DMS53 treated with DMSO at 0.1 percent for 48 hours (cell line): ENCODE measurements around the gene RNF123.
"Not testable (repeated sequence)": the region's sequence is repeated elsewhere in the genome, so short reads cannot be mapped to it uniquely, and the experiment has no call there.

Source experiments
- DNase-seq: peaks from one replicate; lab custom pipeline; 2025; ENCODE audit not compliant: unreplicated experiment; lab: John Stamatoyannopoulos, UW

RNF123 gene

GRCh38 chr3:49680493-49681231 lies 8.7 kb upstream of the RNF123 start:
- DNase-seq: no peak

DNA sequence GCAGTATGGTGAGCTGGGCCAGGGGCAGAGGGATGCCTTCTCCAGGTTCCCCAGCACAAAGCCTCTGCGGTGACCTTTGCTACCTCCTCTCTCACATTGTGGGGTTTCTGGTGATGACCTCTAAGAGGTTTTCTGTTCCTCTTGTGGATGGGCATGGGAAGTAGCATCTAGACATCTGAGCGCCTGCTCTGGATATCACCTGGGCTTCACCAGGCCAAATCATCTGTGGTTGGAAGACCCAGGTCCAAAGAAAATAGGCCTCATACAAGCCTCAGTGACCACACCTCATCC lies 8.2 kb upstream of the RNF123 start:
- no peak for DNase-seq

DNA sequence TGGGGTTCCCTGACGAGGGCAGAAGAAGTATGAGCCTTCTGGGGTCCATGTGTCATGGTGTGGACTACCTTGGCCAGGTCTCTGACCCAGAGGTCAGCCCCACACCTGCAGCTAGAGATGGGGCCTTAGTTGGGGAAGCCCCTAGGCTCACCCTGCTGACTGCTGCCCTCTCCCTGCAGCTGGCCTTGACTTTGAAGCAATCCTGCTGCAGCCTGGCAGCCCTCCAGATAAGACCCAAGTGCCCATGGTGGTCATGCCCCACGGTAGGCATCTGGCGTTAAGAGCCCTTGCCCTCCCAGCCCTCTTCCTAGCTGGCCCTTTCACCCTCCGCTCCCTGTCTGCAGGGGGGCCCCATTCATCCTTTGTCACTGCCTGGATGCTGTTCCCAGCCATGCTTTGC lies 7.8 kb upstream of the RNF123 start:
- DNase-seq: no peak

DNA sequence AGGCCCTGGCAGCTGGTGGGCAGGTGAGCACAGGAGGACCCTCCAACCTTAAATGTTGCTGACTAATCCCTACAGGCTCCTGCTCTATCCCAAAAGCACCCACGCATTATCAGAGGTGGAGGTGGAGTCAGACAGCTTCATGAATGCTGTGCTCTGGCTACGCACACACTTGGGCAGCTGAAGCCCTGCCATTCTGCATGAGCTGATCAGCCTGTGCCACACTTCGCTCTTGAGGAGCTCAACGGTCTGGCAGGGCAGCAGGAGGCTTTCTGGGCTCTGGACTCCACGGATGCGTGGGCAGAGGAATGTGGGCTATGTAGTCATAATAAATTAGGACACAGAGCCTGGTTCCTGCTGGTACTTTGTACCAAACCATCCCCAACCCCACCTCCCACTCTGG lies 6.2 kb upstream of the RNF123 start:
- DNase-seq: no peak

DNA sequence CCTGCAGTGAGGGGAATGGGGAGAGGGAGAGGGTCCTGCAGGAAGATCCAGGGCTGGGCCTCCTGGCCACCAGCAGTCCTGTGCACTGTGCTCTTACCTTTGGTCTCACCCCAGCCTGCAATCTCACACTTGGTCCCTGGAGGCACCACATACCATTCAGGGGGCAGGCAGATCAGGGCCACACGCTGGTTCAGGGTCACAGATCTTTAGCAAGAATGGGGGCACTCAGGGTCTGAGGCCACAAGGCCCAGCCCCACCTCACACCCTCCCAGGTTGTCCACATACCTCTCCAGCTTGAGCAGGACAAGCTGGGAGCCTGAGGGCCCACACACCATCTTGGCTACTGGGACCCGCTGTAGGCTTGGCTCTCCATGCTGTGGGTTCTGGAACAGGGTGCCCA lies 4.9 kb upstream of the RNF123 start:
- not testable (repeated sequence) for DNase-seq

- not testable (repeated sequence) for DNase-seq
These were observed 4.3 kb upstream of the RNF123 start for GRCh38 chr3:49685103-49685502.

GRCh38 chr3:49685846-49686245 lies 3.5 kb upstream of the RNF123 start:
- not testable (repeated sequence) for DNase-seq

- not testable (repeated sequence) for DNase-seq
These were observed 3.0 kb upstream of the RNF123 start for GRCh38 chr3:49686346-49686745.

- not testable (repeated sequence) for DNase-seq
These were observed 2.5 kb upstream of the RNF123 start for GRCh38 chr3:49686769-49687423.

- DNase-seq: not testable (repeated sequence)
These were observed 1.9 kb upstream of the RNF123 start for GRCh38 chr3:49687424-49687795.

- not testable (repeated sequence) for DNase-seq
These were observed 865 bp upstream of the RNF123 start for GRCh38 chr3:49688338-49689045.

DNA sequence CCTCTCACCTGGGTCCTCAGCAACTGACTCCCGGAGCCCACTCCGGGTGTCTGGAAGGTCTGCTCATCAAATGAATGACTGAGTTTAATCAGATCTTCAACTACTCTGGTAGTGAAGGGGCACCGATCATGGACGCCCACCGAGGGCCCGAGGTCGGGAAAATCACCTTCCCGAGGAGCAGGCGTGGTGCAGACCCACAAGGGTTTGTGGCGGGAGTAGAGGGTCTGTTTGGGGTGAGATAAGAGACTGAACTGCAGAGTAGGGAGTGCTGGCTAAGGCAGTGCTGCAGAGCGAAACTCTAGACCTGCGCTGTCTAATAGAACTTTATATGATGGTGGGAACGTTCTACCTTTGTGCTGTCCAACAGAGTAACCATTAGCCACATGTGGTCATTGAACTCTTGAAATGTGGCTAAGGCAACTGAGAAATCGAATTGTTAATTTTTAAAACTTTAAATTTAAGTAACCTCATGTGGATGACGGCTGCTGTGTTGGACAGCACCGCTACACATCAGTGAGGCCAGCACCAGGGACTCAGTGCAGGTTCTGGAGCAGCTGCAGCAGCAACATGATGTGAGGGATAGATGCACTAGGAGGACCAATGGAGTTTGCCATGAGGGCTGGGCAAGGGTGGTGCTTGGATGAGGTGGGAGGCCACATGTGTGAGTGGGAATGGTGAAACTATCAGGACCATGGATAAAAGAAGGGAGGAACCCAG lies 709 bp downstream of the RNF123 start:
- DNase-seq: not testable (repeated sequence)

DNA sequence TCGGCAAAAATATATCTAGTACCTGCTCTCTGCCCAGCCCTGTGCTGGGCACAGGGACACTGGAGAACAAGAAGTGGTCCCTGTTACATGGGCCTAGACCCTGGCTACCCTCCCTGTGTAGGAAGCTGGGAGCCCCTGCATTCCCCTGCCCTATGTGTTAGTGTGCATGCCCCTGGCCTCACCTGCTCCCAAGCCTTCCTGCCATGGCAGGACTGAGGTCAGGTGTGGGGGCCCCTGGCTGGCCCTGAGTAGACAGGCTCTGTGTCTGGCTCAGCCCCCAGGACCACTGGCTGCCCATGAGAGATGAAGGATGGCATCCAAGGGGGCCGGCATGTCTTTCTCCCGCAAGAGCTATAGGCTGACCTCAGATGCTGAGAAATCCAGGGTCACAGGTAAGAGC lies 1.5 kb downstream of the RNF123 start:
- DNase-seq: not testable (repeated sequence)

DNA sequence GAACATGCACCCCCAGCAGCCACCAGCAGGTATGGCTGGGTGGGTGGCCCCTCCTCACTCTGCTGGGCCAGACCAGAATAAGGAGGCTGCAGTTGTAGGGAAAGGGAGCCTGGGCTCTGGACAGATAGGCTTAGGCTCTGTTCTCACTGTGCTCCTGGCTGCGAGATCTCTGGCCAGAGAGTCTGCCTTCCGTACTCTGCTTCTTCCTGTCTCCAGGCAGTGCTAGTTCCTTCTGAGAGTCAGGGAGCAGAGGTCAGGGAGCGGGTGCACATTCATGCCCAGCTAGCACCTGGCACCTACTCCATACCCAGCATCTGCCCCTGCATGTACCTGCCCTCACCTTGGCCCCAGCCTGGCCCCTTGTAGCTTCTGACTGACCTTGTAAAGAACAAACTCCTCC lies 2.1 kb downstream of the RNF123 start:
- DNase-seq: not testable (repeated sequence)

- DNase-seq: not testable (repeated sequence)
These were observed 5.2 kb downstream of the RNF123 start for GRCh38 chr3:49694409-49695070.

GRCh38 chr3:49695350-49696015 lies 6.1 kb downstream of the RNF123 start:
- not testable (repeated sequence) for DNase-seq

GRCh38 chr3:49699281-49699979 lies 10.1 kb downstream of the RNF123 start:
- DNase-seq: no peak

GRCh38 chr3:49700014-49700413 lies 10.7 kb downstream of the RNF123 start:
- DNase-seq: no peak

DNA sequence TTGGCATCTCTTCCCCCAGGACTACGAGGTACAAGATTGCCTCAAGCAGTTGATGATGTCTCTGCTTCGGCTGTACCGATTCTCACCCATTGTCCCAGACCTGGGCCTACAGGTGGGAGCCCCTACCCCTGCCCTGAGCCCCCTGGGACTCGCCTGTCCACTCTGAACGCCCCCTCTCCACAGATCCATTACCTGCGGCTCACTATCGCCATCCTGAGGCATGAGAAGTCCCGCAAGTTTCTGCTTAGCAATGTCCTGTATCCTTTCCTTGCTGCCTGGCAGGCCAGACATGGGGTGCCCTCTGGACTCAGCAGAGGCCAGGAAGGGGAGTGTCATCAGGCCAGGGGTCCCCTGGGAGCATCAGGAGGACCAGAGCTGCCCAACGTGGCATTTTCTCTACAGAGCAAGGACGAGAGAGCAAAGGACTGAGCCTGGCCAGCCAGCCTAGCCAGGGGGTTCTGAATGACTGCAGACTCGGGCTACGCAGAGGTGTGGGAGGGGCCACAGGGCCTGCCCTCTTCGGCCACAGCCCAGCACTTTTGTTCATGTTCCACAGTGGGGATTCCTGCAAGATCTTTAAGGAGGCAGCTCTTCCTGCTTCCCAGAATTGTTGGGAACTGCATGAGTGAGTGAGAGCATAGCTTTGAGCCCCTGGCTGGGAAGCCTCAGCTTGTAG lies 11.2 kb downstream of the RNF123 start:
- DNase-seq: no peak
